Measurements from ENCODE around the gene TRIM59.
A peak's percentile ranks its signal among the peaks of the same experiment; 100 is the strongest.

The TRIM59 gene

DNA sequence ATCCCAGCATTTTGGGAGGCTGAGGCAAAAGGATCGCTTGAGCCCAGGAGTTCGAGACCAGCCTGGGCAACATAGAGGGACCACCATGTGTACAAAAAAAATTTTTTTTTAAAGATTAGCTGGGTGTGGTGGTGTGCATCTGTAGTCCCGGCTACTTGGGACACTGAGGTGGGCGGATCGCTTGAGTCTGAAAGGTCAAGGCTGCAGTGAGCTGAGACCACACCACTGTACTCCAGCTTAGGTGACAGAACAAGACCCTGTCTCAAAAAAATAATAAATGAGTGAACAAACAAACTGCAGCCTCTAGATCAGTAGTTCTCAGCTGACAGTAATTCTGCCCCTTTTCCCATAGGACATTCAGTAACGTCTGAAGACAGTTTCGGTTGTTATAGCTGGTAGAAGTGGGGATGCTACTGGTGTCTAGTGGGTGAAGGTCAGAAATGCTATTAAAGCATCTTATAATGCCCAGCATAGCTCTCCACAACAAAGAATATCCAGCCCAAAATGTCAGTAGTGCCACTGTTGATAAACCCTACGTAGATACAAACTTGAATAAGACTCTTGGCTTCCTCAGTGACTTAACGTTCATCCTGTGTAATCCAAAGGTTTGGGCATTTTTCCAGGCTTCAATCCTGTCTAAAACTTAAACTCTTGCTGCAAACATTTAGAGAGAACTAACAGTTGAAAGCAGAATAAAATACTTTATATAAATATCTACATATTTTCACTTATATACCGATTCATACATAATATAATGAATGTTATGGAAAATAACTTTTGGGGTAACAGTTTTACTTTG is 39.6 kb downstream of the TRIM59 start:
- peaks cover 93% of the 10 kb centered on the region for H3K36me3 ChIP-seq (ENCODE audit: insufficient read depth, low read length)
- no peak for DNase-seq (ENCODE audit: low read depth, low spot score)
- no peaks in the 10 kb centered on the region for H3K9me3 ChIP-seq (ENCODE audit: low read depth, low read length)
- H3K4me3 ChIP-seq = no peak overlapping the region
- TF ChIP-seq EZH2 (IDR thresholded peaks at IDR 0.05) (no peak), POLR2AphosphoS5 (IDR thresholded peaks at IDR 0.05; ENCODE audit: borderline replicate concordance, low read depth, low read length) (no peak; the same call in 1 of the 2 replicates), FOXP2 (optimal IDR thresholded peaks at IDR 0.05; ENCODE audit: control extremely low read depth, extremely low read length, insufficient read depth) (no peak)
- peak overlapping the region; percentile 49; the same call in 1 of the 2 replicates for H3K27ac ChIP-seq
- H3K9ac ChIP-seq (ENCODE audit: insufficient read length) = no peak overlapping the region

DNA sequence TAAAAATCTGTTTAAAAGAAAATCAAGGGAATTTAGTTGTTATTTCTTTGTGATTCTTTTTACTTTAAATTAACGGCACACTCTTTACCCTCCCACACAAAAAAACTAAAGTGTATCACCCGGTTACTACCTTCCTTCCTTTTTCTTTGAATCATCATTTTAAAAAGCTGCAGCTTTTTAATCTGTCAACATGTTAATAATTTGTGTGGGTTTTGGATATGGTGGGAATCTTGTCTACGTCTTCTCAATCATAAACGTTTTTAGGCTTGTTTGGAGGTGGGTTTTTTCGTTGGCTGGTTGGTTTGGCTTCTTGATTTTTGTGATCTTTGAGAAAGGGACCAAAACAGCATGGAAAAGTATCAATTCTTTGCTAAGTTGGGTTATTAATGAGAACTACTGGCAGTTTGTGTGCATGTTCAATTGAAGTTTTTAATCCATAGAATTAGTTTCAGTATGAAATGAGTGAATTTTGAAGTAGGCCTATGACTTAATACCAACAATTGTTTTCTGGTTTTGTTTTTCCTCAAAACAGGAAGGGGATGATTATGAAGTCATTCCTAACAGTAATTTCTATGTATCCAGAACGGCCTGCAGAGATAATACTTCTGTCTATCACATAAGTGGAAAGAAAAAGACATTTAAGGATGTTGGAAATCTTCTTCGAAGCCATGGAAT is 45.7 kb downstream of the TRIM59 start:
- H3K9me3 ChIP-seq (ENCODE audit: low read depth, low read length) = no peaks in the 10 kb centered on the region
- peak overlapping the region; percentile 98 for H3K4me3 ChIP-seq
- H3K36me3 ChIP-seq (ENCODE audit: insufficient read depth, low read length) = peaks cover 81% of the 10 kb centered on the region
- no peak for DNase-seq (ENCODE audit: low read depth, low spot score)
- TF ChIP-seq FOXP2 (optimal IDR thresholded peaks at IDR 0.05; ENCODE audit: control extremely low read depth, extremely low read length, insufficient read depth) = no peak
- TF ChIP-seq EZH2 (IDR thresholded peaks at IDR 0.05) = no peak
- TF ChIP-seq POLR2AphosphoS5 (IDR thresholded peaks at IDR 0.05; ENCODE audit: borderline replicate concordance, low read depth, low read length) = no peak
- H3K9ac ChIP-seq (ENCODE audit: insufficient read length) = peak overlapping the region; percentile 100
- peak overlapping the region; percentile 53 for H3K27ac ChIP-seq

DNA sequence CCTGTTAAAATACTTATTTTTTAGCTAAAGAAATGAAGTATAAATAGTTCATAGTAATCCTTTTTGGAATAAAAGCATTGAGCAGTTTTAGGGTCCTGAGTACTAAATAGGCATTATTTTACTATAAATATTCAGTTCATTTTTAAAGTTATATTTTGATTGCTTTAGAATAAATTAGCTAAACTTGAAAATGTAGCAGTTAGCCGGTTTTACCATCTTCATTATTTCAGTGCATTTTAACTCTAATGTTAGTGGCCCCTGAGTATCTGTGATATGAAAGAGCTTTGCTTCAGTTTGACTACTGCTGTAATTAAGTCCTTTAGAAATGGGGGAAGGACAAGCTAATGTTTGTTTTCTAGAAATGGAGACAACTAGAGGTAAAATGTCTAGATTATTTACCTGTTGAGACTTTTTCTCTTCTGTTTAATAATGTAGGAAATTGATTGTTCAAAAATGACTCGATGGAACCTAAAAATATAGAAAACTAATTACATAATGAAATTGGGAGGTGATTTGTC is 46.5 kb downstream of the TRIM59 start:
- TF ChIP-seq FOXP2 (optimal IDR thresholded peaks at IDR 0.05; ENCODE audit: control extremely low read depth, extremely low read length, insufficient read depth) = no peak
- no peak for TF ChIP-seq POLR2AphosphoS5 (IDR thresholded peaks at IDR 0.05; ENCODE audit: borderline replicate concordance, low read depth, low read length)
- no peak for TF ChIP-seq EZH2 (IDR thresholded peaks at IDR 0.05)
- peak overlapping the region; percentile 100 for H3K9ac ChIP-seq (ENCODE audit: insufficient read length)
- no peaks in the 10 kb centered on the region for H3K9me3 ChIP-seq (ENCODE audit: low read depth, low read length)
- H3K27ac ChIP-seq = peak overlapping the region; percentile 53
- peaks cover 73% of the 10 kb centered on the region for H3K36me3 ChIP-seq (ENCODE audit: insufficient read depth, low read length)
- DNase-seq (ENCODE audit: low read depth, low spot score) = no peak
- peak overlapping the region; percentile 98 for H3K4me3 ChIP-seq

DNA sequence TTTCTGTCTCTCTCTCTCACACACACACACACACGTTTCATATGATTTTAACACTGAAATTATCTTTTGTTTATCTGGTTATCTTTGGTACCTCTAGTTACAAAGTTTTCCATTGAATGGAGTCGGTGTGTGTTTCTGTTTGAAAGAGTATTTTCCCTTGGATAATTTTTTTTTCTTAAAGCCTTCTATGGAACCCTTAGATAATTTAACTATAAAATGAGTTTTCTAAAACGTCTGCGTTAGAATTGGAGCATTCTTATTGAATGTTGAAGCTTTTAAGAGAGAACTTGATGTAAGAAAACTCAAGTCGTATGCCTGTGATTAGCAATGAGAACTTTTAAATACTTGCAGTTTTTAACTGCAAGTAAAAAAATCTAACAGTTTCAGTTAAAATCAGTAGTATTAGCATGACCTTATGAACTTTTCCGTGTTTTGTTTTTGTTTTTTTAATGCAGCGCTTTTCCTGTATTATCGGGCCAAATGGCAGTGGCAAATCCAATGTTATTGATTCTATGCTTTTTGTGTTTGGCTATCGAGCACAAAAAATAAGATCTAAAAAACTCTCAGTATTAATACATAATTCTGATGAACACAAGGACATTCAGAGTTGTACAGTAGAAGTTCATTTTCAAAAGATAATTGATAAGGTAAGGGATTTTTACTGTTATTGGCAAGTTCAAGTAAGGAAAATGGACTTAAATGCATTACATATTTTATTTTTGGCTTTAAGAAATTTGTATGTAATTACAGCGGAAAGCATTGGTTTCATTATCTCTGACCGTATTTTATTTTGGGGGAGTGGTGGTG is 47.2 kb downstream of the TRIM59 start:
- no peak for TF ChIP-seq POLR2AphosphoS5 (IDR thresholded peaks at IDR 0.05; ENCODE audit: borderline replicate concordance, low read depth, low read length)
- TF ChIP-seq EZH2 (IDR thresholded peaks at IDR 0.05) = no peak
- no peak for TF ChIP-seq FOXP2 (optimal IDR thresholded peaks at IDR 0.05; ENCODE audit: control extremely low read depth, extremely low read length, insufficient read depth)
- Histone ChIP-seq H3K36me3 (ENCODE audit: insufficient read depth, low read length) (peaks cover 67% of the 10 kb centered on the region), H3K9ac (ENCODE audit: insufficient read length) (peak overlapping the region; percentile 100), H3K4me3 (peak overlapping the region; percentile 98), H3K27ac (peak overlapping the region; percentile 53), H3K9me3 (ENCODE audit: low read depth, low read length) (no peaks in the 10 kb centered on the region)
- DNase-seq (ENCODE audit: low read depth, low spot score) = no peak

DNA sequence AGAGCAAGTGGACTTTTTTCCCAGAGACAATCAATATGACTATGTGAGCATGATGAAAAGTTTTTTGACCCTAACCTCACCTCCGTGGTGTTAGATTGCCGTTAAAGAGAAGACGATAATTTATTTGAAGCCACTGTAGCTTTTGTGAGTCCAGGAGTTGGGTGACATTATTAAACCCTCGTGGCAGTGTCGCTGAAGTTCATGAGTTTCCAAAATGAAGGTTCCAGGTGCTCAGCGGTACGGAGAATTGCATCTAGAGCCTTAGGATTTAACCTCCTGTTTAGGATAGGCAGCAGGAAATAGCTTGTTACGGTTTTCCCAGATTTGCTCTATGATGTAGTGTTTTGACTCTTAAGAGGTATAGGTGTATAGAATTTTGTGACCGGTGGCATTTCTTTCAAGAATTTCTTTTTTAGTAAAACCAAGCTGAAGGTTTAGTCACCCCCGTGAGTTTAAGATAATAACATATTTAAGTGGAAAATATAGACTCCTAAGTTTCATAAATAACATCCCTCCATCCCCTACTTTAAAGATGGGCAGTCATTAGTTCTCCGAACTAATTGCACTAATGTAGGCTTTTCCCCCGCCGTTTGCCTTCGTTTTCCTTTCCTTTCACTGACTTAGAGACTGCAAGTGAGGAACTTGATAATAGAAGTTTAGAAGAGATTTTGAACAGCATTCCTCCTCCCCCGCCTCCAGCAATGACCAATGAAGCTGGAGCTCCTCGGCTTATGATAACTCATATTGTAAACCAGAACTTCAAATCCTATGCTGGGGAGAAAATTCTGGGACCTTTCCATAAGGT is 48.1 kb downstream of the TRIM59 start:
- no peak for TF ChIP-seq POLR2AphosphoS5 (IDR thresholded peaks at IDR 0.05; ENCODE audit: borderline replicate concordance, low read depth, low read length)
- no peak for TF ChIP-seq FOXP2 (optimal IDR thresholded peaks at IDR 0.05; ENCODE audit: control extremely low read depth, extremely low read length, insufficient read depth)
- no peak for TF ChIP-seq EZH2 (IDR thresholded peaks at IDR 0.05)
- DNase-seq (ENCODE audit: low read depth, low spot score) = no peak
- Histone ChIP-seq H3K4me3 (peak overlapping the region; percentile 98), H3K9ac (ENCODE audit: insufficient read length) (peak overlapping the region; percentile 100), H3K9me3 (ENCODE audit: low read depth, low read length) (no peaks in the 10 kb centered on the region), H3K36me3 (ENCODE audit: insufficient read depth, low read length) (peaks cover 59% of the 10 kb centered on the region), H3K27ac (peak overlapping the region; percentile 53; the same call in 1 of the 2 replicates)

DNA sequence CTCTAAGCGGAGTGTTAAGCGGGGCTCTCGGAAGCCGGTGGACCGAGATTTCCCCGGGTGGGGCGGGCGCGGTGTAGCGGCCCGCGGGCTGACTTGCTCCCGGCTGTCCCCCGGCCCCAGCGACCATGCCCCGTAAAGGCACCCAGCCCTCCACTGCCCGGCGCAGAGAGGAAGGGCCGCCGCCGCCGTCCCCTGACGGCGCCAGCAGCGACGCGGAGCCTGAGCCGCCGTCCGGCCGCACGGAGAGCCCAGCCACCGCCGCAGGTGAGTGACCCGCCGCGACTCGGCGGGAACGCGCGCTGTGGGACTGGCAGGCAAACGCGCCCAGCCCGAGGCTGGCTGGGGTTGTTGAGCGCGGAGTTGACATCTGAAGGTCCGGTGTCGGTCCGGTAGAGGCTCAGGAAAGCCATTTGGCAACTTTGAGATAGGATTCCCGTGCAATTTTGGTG is 48.9 kb downstream of the TRIM59 start:
- Histone ChIP-seq H3K4me3 (peak overlapping the region; percentile 98), H3K9me3 (ENCODE audit: low read depth, low read length) (no peaks in the 10 kb centered on the region), H3K36me3 (ENCODE audit: insufficient read depth, low read length) (peaks cover 52% of the 10 kb centered on the region), H3K27ac (peak overlapping the region; percentile 97), H3K9ac (ENCODE audit: insufficient read length) (peak overlapping the region; percentile 100)
- no peak for DNase-seq (ENCODE audit: low read depth, low spot score)
- TF ChIP-seq POLR2AphosphoS5 (IDR thresholded peaks at IDR 0.05; ENCODE audit: borderline replicate concordance, low read depth, low read length) (no peak), EZH2 (IDR thresholded peaks at IDR 0.05) (no peak), FOXP2 (optimal IDR thresholded peaks at IDR 0.05; ENCODE audit: control extremely low read depth, extremely low read length, insufficient read depth) (no peak)

DNA sequence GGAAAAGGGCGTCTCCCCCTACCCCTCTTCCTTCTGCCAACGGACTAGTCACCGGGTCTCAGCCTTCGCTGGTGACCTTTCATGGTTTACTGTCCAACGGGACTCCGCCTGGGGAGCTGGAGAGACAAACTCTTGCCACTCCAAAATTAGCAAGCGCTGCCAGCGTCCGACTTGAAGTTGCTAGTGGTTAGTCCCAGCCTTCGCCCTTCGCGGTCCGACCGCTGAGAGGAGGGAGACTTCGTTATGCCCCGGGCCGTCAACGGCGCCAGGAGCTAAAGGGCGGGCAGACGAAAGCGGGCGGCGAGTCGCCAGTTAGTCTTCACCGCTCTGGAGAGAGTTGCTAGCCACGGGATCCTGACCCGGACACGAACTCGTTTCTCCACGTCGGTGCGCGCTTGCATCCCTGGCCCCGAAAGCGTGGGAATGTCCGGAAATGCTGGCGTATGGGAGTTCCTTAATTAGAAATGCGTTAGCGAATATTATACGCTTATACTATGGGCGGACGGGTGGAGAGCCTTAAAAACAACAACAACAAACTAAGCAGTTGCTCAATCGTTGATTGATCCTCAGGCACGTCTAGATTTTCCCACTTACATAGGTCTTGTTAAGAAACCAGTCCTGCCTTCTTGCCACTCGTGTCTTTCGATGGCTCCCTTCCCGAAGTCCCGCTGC is 49.4 kb downstream of the TRIM59 start:
- peak overlapping the region; percentile 98 for H3K4me3 ChIP-seq
- DNase-seq (ENCODE audit: low read depth, low spot score) = no peak
- no peaks in the 10 kb centered on the region for H3K9me3 ChIP-seq (ENCODE audit: low read depth, low read length)
- TF ChIP-seq EZH2 (IDR thresholded peaks at IDR 0.05) = no peak
- peak; percentile 3; the same call in 1 of the 2 replicates for TF ChIP-seq POLR2AphosphoS5 (IDR thresholded peaks at IDR 0.05; ENCODE audit: borderline replicate concordance, low read depth, low read length)
- peaks cover 46% of the 10 kb centered on the region for H3K36me3 ChIP-seq (ENCODE audit: insufficient read depth, low read length)
- peak overlapping the region; percentile 100 for H3K9ac ChIP-seq (ENCODE audit: insufficient read length)
- peak overlapping the region; percentile 97 for H3K27ac ChIP-seq
